ACC112 (cell line): Measurements from ENCODE around the gene SOCS1.

Experiments
- H2AFZ ChIP-seq: fragments of 200-600 bp; sonication (generic); one replicate; pipeline ENCODE4 v1.6.0; 2017; ENCODE audit warnings: antibody characterized with exemption, low read length; ENCODE audit not compliant: unreplicated experiment
- H3K27ac ChIP-seq: fragments of 200-600 bp; sonication (generic); 2 replicates; pipeline ENCODE4 v1.5.1; 2014; ENCODE audit warnings: low read depth, mild to moderate bottlenecking, antibody characterized with exemption, low read length, moderate library complexity
- H3K27me3 ChIP-seq: fragments of 200-600 bp; sonication (generic); 2 replicates; pipeline ENCODE4 v1.6.1; 2014; ENCODE audit warnings: mild to moderate bottlenecking, antibody characterized with exemption, low read length, moderate library complexity, mixed read lengths; ENCODE audit not compliant: insufficient read depth
- H3K36me3 ChIP-seq: fragments of 200-600 bp; sonication (generic); 2 replicates; pipeline ENCODE4 v1.6.1; 2016; ENCODE audit warnings: mild to moderate bottlenecking, antibody characterized with exemption, low read length, moderate library complexity, mixed read lengths; ENCODE audit not compliant: insufficient read depth
- H3K4me1 ChIP-seq: fragments of 200-600 bp; sonication (generic); one replicate; pipeline ENCODE4 v1.6.1; 2016; ENCODE audit warnings: low read length, mixed read lengths; ENCODE audit not compliant: insufficient read depth, unreplicated experiment, control insufficient read depth
- H3K4me3 ChIP-seq: fragments of 200-600 bp; sonication (generic); 2 replicates; pipeline ENCODE4 v1.5.1; 2014; ENCODE audit warnings: mild to moderate bottlenecking, low read depth, low read length
- H3K79me2 ChIP-seq: fragments of 200-600 bp; sonication (generic); one replicate; pipeline ENCODE4 v1.6.0; 2016; ENCODE audit warnings: low read length; ENCODE audit not compliant: control insufficient read depth, unreplicated experiment, insufficient read depth

SOCS1 gene

GRCh38 chr16:11239644-11240632 lies 16.1 kb downstream of the SOCS1 start:
- no peaks in the 10 kb centered on the region for H3K4me1 ChIP-seq
- H3K27ac ChIP-seq, result no peak overlapping the region
- no peak overlapping the region for H3K4me3 ChIP-seq

GRCh38 chr16:11238272-11239202 lies 17.5 kb downstream of the SOCS1 start:
- Histone ChIP-seq H3K79me2 (no peaks in the 10 kb centered on the region), H3K36me3 (no peaks in the 10 kb centered on the region), H3K27me3 (no peaks in the 10 kb centered on the region), H3K27ac (no peak overlapping the region), H3K4me1 (no peaks in the 10 kb centered on the region), H2AFZ (no peak overlapping the region), H3K4me3 (no peak overlapping the region)

More at GRCh38 chr16:11239644-11240632, 16.1 kb downstream of the SOCS1 start:
- Histone ChIP-seq H3K79me2 (no peaks in the 10 kb centered on the region), H2AFZ (no peak overlapping the region), H3K36me3 (no peaks in the 10 kb centered on the region), H3K27me3 (no peaks in the 10 kb centered on the region)

- H3K27ac ChIP-seq, result no peak overlapping the region
- no peak overlapping the region for H3K4me3 ChIP-seq
- no peaks in the 10 kb centered on the region for H3K27me3 ChIP-seq
- H2AFZ ChIP-seq, result no peak overlapping the region
- H3K4me1 ChIP-seq, result no peaks in the 10 kb centered on the region
- H3K79me2 ChIP-seq, result no peaks in the 10 kb centered on the region
- no peaks in the 10 kb centered on the region for H3K36me3 ChIP-seq
Observed at GRCh38 chr16:11236461-11237254, 19.3 kb downstream of the SOCS1 start.

- H3K36me3 ChIP-seq, result no peaks in the 10 kb centered on the region
- no peaks in the 10 kb centered on the region for H3K27me3 ChIP-seq
- H3K27ac ChIP-seq, result no peak overlapping the region
- H3K79me2 ChIP-seq, result no peaks in the 10 kb centered on the region
- H3K4me1 ChIP-seq, result no peaks in the 10 kb centered on the region
- no peak overlapping the region for H2AFZ ChIP-seq
- H3K4me3 ChIP-seq, result no peak overlapping the region
Observed at GRCh38 chr16:11235703-11235991, 20.4 kb downstream of the SOCS1 start.

GRCh38 chr16:11234884-11235702 lies 20.9 kb downstream of the SOCS1 start:
- Histone ChIP-seq H3K36me3 (no peaks in the 10 kb centered on the region), H3K4me3 (no peak overlapping the region), H3K4me1 (no peaks in the 10 kb centered on the region), H3K79me2 (no peaks in the 10 kb centered on the region), H3K27me3 (no peaks in the 10 kb centered on the region), H3K27ac (no peak overlapping the region), H2AFZ (no peak overlapping the region)

- Histone ChIP-seq H3K36me3 (no peaks in the 10 kb centered on the region), H3K4me3 (no peak overlapping the region), H3K27me3 (no peaks in the 10 kb centered on the region), H3K27ac (no peak overlapping the region), H3K4me1 (no peaks in the 10 kb centered on the region), H3K79me2 (no peaks in the 10 kb centered on the region), H2AFZ (no peak overlapping the region)
Observed at GRCh38 chr16:11233727-11234376, 22.2 kb downstream of the SOCS1 start.

GRCh38 chr16:11232852-11233726 lies 22.9 kb downstream of the SOCS1 start:
- Histone ChIP-seq H3K79me2 (no peaks in the 10 kb centered on the region), H3K27me3 (no peaks in the 10 kb centered on the region), H2AFZ (no peak overlapping the region), H3K4me1 (no peaks in the 10 kb centered on the region), H3K36me3 (no peaks in the 10 kb centered on the region), H3K4me3 (no peak overlapping the region), H3K27ac (no peak overlapping the region)

GRCh38 chr16:11232302-11232851 lies 23.6 kb downstream of the SOCS1 start:
- Histone ChIP-seq H3K4me1 (no peaks in the 10 kb centered on the region), H2AFZ (no peak overlapping the region), H3K27me3 (no peaks in the 10 kb centered on the region), H3K36me3 (no peaks in the 10 kb centered on the region), H3K4me3 (no peak overlapping the region), H3K27ac (no peak overlapping the region), H3K79me2 (no peaks in the 10 kb centered on the region)
